Right forelimb (tissue), 1 donor: ENCODE data around the gene EFNB3.

Experiments
- DNase-seq: peaks from one replicate; pipeline ENCODE4 v3.0.0-alpha.2; 2018

Gene EFNB3

DNA sequence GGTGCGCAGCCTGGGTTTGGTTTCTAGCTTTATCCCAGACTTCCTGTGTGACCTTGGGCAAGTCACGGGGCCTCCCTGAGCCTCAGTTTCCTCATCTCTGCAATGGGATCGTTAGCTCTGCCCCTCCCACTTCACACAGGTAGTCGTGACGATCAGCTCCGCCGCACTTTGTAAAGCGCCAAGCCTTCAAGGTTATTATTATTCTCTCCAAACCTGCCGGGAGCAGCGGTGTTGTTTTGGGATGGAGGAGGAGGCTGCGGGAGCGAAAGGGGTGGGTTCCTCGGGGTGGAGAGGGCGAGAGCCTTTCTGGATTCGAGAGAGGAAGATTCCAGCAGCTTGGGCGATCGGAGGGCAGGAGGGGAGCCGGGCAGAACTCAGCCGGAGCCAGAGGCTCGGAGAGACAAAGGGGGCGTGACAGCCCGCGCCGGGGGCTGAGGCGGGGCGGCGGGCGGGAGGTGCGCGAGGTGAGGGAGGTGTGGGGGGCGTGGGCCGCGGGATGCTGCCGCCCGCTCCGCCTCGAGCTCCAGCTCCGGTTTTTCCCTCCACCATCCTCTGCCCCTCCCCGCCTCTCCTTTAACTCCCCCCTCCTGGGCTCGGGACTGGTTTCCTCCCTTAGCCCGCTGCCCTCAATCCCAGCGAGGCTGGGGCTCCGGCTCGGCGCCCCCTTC is at the start of gene EFNB3:
Gene EFNB3, plus strand, starts transcription at position 602 of the 668 bp plus-strand sequence. CDS start 397 bp downstream, outside the sequence.
- peak; percentile 71 for DNase-seq

DNA sequence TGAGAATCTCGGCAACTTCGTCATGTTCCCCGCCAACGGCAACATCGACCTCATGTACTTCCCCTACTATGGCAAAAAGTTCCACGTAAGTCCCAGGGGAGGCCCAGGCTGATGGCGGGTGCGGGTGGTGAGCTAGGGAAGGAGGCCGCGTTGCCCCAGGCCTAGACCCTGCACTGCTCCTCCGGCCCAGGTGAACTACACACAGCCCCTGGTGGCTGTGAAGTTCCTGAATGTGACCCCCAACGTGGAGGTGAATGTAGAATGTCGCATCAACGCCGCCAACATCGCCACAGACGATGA is 49.5 kb upstream of the EFNB3 start:
- no peak for DNase-seq

GRCh38 chr17:7656958-7657609 is 47.9 kb upstream of the EFNB3 start:
- DNase-seq: no peak

DNA sequence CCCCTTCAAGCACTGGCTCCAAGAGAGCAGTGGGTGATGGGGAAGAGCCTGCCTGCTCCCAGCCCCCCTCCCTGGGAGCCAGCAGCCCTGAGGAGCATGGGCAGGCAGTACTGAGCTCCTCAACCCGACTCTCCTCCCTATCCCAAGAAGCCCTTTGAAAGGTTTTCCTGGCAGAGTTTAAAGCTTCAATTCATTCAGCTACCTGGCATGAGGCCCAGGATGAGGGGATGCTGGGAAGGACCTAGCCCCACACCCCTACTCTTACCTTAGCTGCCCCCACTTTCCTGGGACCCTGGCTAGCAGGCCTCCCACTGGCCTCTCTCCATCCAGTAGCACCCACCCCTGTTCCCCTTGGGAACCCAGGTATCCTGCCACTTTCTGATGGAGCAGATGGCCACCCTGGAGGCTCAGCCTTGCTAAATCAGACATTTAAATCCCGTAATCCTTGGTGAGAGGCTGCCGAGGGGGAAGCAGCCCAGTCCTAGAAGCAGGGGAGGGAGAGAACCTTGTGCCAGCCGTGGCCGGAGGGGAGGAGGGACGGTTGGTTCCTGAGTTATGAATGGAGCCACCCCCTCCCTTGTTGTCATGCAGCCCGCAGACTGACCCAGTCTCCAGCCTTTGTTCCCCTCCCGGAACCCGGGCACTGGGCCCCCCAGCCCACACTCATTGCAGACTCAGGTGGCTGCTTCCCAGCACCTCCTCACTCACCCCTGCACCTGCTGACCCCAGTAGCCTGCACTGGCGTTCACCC is 37.2 kb upstream of the EFNB3 start:
- DNase-seq: peak; percentile 55

DNA sequence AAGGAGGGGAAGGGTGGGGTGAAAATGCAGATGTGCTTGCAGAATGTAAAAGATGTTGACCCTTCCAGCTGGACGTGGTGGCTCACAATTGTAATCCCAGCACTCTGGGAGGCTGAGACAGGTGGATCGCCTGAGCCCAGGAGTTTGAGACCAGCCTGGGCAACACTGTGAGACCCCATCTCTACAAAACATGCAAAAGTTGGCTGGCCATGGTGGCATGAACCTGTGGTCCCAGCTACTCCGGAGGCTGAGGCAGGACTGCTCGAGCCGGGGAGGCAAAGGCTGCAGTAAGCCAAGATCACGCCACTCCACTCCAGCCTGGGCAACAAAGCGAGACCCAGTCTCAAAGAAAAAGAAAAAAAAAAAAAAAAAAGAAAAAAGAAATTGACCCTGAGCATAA is 36.5 kb upstream of the EFNB3 start:
- DNase-seq: no peak

- no peak for DNase-seq
These were observed 31.8 kb upstream of the EFNB3 start for GRCh38 chr17:7673239-7673638.

DNA sequence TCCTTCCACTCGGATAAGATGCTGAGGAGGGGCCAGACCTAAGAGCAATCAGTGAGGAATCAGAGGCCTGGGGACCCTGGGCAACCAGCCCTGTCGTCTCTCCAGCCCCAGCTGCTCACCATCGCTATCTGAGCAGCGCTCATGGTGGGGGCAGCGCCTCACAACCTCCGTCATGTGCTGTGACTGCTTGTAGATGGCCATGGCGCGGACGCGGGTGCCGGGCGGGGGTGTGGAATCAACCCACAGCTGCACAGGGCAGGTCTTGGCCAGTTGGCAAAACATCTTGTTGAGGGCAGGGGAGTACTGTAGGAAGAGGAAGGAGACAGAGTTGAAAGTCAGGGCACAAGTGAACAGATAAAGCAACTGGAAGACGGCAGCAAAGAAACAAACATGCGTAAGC is 30.1 kb upstream of the EFNB3 start:
- DNase-seq: no peak

DNA sequence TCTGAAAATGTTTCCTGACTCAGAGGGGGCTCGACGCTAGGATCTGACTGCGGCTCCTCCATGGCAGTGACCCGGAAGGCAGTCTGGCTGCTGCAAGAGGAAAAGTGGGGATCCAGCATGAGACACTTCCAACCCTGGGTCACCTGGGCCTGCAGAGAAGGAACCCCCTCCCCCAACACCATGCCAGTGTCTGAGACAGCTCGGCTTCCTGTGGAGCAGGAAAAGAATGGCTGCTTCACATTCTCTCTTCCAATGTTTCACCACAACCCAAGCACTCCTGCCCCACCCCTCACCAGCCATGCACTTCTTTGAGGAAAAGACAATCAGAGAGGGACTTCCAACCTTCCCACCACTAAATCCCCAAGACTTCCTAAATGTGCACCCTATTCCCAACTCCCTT is 28.5 kb upstream of the EFNB3 start:
- DNase-seq: no peak

DNA sequence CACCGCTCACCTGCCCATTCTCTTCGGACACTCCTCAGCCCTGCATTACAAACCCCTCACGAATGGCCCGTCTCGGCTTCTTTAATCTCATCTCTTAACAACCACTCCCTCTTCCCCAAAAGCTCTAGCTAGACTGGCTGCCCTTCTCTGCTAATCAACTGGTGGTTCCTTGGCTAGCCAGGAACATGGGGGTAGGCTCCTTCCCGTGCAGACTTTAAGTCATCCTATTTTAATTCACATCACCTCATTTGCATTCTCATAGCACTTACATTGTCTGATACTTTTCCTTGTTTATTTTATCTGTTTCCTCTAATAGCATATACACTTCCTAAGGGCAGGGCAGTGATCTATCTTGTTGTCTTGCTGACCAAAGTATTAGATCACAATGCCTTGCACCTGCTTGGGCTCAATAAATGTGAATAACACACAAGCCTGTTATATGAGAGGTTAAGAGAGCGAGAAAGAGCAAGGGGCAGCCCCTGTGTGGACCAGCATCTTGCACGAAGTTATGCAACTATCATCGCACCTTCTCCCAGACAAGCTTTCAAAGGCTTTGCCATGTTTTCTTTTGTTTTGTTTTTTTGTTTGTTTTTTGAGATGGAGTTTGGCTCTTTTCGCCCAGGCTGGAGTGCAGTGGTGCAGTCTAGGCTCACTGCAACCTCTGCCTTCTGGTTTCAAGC is 27.5 kb upstream of the EFNB3 start:
- DNase-seq: no peak

GRCh38 chr17:7684851-7685532 is 20.0 kb upstream of the EFNB3 start:
- no peak for DNase-seq

- DNase-seq: peak; percentile 94
These were observed 19.3 kb upstream of the EFNB3 start for GRCh38 chr17:7685533-7686221.

DNA sequence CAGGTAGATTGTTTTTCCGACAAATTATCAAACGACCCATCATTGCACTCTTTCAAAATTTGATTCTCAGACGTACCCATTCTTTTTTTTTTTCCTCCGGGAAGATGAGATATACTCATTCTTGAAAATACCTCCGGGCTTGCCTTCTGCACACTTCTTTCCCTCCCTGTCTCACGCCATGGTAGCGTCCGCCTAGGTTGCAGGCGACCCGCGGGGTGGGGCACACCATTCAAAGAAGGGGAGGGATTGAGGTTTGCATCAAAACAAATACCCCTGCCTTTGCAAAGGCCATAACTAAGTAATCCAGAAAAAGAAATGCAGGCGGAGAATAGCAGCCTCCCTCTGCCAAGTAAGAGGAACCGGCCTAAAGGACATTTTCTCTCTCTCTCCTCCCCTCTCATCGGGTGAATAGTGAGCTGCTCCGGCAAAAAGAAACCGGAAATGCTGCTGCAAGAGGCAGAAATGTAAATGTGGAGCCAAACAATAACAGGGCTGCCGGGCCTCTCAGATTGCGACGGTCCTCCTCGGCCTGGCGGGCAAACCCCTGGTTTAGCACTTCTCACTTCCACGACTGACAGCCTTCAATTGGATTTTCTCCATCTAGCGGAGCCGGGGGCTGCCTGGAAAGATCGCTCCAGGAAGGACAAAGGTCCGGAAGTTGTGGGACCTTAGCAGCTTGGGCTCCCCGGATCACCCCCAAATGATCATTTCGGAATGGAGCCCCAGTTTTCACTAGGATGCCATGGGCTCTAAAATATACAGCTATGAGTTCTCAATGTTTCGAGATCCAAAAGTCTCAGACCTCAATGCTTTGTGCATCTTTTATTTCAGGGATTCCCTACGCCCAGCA is 18.6 kb upstream of the EFNB3 start:
- peak; percentile 91 for DNase-seq

DNA sequence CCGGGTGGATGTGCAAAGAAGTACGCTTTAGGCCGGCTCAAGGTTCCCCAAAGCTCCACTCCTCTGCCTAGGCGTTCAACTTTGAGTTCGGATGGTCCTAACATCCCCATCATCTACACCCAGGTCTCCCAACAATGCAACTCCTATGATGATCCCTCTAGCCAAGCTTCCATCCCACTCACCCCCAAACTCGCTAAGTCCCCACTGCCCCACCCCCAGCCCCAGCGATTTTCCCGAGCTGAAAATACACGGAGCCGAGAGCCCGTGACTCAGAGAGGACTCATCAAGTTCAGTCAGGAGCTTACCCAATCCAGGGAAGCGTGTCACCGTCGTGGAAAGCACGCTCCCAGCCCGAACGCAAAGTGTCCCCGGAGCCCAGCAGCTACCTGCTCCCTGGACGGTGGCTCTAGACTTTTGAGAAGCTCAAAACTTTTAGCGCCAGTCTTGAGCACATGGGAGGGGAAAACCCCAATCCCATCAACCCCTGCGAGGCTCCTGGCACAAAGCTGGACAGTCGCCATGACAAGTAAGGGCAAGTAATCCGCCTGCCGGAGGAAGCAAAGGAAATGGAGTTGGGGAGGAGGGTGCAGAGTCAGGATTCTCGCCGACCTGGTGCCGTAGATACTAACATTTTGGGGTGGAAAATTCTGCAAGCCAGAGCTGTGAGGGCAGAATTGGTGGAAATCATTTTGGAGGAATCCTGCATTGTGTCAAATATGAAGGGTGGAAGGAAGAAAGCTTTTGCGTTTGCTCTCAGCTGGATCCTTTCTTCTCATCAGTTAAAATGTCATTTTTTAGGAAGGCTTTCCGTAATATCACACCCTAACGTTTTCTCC is 17.7 kb upstream of the EFNB3 start, which contains the start of gene TP53:
Gene TP53, minus strand, starts transcription at position 419 of the 836 bp plus-strand sequence. CDS start 10,896 bp downstream, outside the sequence.
- DNase-seq: peak; percentile 89

DNA sequence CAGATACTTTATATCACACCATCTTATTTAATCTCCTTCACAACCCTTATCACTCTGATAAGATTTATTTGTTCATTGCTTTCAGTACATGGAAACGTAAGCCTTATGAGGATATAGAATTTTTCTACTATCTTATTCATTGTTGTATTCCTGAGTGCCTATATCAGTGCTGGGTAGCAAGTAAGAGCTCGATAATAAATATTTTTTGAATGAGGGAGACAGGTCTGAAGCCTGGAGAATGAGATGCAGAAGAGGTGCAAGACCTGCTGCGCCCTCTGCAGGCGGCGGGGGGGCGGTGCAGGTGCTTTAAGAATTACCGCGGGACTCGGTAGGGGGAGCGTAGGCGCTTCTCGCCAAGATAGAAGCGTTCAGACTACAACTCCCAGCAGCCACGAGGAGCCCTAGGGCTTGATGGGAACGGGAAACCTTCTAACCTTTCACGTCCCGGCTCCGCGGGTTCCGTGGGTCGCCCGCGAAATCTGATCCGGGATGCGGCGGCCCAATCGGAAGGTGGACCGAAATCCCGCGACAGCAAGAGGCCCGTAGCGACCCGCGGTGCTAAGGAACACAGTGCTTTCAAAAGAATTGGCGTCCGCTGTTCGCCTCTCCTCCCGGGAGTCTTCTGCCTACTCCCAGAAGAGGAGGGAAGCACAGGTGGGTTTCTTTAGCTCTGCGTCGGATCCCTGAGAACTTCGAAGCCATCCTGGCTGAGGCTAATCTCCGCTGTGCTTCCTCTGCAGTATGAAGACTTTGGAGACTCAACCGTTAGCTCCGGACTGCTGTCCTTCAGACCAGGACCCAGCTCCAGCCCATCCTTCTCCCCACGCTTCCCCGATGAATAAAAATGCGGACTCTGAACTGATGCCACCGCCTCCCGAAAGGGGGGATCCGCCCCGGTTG is 16.8 kb upstream of the EFNB3 start, which contains the start of gene WRAP53:
Gene WRAP53, plus strand, starts transcription at position 570 of the 900 bp plus-strand sequence. Its CDS starts 172 bp downstream, at position 742.
- peak; percentile 98 for DNase-seq

- no peak for DNase-seq
These were observed 16.1 kb upstream of the EFNB3 start for GRCh38 chr17:7688808-7689316.

- DNase-seq: no peak
These were observed 9.4 kb upstream of the EFNB3 start for GRCh38 chr17:7695586-7695985.

DNA sequence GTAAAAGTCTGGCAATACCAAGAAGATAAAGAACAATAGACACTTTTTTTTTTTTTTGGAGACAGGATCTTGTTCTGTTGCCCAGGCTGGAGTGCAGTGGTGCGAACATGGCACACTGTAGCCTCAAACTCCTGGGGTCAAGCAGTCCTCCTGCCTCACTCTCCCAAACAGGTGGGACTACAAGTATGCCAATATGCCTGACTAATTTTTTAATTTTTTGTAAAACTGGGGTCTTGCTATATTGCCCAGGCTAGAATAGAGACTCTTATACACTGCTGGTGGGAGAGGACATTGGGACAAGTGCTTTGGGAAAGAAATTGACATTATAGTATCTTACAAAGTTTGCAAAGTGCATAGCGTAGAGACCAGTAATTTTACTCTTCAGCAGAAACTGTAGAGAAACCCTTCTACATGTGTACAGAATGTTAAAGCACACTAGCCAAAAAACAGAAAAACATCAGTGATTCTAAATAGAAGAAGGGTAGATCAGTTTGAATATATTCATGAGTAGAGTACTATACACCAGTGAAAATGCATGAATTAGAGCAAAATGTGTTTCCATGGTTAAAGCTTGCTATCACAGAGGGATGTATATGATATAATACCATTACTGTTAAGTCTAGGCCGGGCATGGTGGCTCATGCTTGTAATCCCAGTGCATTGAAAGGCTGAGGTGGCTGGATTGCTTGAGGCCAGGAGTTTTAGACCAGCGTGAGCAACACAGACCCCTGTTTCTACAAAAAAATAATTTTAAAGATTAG is 7.0 kb upstream of the EFNB3 start:
- no peak for DNase-seq

GRCh38 chr17:7700510-7700909 is 4.5 kb upstream of the EFNB3 start:
- no peak for DNase-seq
